Peyer's patch (tissue), 4 donors: ENCODE data around the gene SBNO1. TPM values are rescaled to one million over a fixed set of nuclear protein-coding genes. Genes with fewer than 3 reads are reported as not detected.

Experiments
- DNase-seq, 3 donors: peaks; one replicate each; pipeline ENCODE4 v3.0.0-alpha.2; 2017 to 2019
- H3K27ac ChIP-seq, 4 donors: fragments of 200-600 bp; sonication (generic); one replicate each; pipeline ENCODE4 v1.5.1; 2016 to 2019
- H3K27me3 ChIP-seq, 2 donors: fragments of 200-600 bp; sonication (generic); one replicate each; pipeline ENCODE4 v1.5.1; 2019
- H3K36me3 ChIP-seq, 3 donors: fragments of 200-600 bp; sonication (generic); one replicate each; pipeline ENCODE4 v1.5.1; 2016 to 2019
- H3K4me1 ChIP-seq, 4 donors: fragments of 200-600 bp; sonication (generic); one replicate each; pipeline ENCODE4 v1.5.1; 2016 to 2019
- H3K4me3 ChIP-seq, 4 donors: fragments of 200-600 bp; sonication (generic); 1 replicate in 3 of 4; 2 replicates in 1 of 4; pipeline ENCODE4 v1.5.1; 2016 to 2019; ENCODE audit warnings: mild to moderate bottlenecking in 1 of 4
- H3K9me3 ChIP-seq, 4 donors: fragments of 200-600 bp; sonication (generic); one replicate each; pipeline ENCODE4 v1.5.1; 2016 to 2019; ENCODE audit warnings: mild to moderate bottlenecking in 1 of 4
- CTCF ChIP-seq, 6 experiments: fragments of 450-650 bp in 4 of 6; fragments of 200-600 bp in 2 of 6; sonication (generic) in 1 of 6; IDR thresholded peaks; one replicate each; pipeline ENCODE4 v1.5.1; 2017 to 2019; ENCODE audit warnings: antibody characterized with exemption in 6 of 6, mild to moderate bottlenecking in 3 of 6, moderate library complexity in 1 of 6
- POLR2A ChIP-seq, 2 donors: fragments of 450-650 bp; IDR thresholded peaks; one replicate each; pipeline ENCODE4 v1.5.1; 2017; ENCODE audit warnings: antibody characterized with exemption in 2 of 2, mild to moderate bottlenecking in 2 of 2, moderate library complexity in 2 of 2
- total RNA-seq, 4 donors: library from RNA; depleted of rRNA; stranded (reverse); fragments of >200 nt; gene quantifications; one replicate each; pipeline ENCODE4 v1.1.0, GENCODE V29; 2016

The SBNO1 gene
- total RNA-seq, 4 donors from 2014 or later = 16.2 to 23.9 (median 18.8) TPM

- no peaks in the 10 kb centered on the region for H3K4me1 ChIP-seq
- H3K9me3 ChIP-seq = no peaks in the 10 kb centered on the region
- no peak overlapping the region for H3K4me3 ChIP-seq
- no peak overlapping the region for H3K27ac ChIP-seq
- H3K36me3 ChIP-seq = peaks cover 0 to 58% (median 0%) of the 10 kb centered on the region in 3 donors
- TF ChIP-seq POLR2A (IDR thresholded peaks at IDR 0.05) (no peak), CTCF (IDR thresholded peaks at IDR 0.05) (no peak)
- peak in 1 of 3 donors; percentile 30 for DNase-seq
- H3K27me3 ChIP-seq = no peaks in the 10 kb centered on the region
Observed at GRCh38 chr12:123293178-123293760, 71.4 kb downstream of the SBNO1 start.

DNA sequence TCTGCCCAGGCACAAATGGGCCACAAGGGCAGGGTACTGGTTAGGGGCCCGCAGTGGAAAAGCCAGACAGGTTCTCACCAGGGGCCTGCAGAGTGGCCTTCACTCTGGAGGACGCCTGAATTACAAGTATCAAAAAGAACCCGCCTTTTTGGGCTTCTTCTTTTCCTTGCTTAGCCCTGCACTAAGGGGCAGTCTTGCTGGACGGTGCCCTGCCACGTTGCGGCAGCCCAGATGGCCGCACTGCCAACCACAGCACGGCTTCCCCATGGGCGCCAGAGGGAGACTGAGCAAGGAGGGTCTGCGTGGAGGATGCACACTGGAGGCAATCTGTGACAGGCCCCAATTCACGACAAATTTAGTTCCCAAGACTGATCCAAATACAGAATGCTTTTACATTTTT, 74.7 kb downstream of the SBNO1 start:
- H3K36me3 ChIP-seq = peaks cover 0 to 27% (median 0%) of the 10 kb centered on the region in 3 donors
- no peaks in the 10 kb centered on the region for H3K27me3 ChIP-seq
- H3K4me1 ChIP-seq = no peaks in the 10 kb centered on the region
- H3K4me3 ChIP-seq = no peak overlapping the region
- no peak overlapping the region for H3K27ac ChIP-seq
- peak in 1 of 3 donors; percentile 32 for DNase-seq
- TF ChIP-seq CTCF (IDR thresholded peaks at IDR 0.05) (no peak), POLR2A (IDR thresholded peaks at IDR 0.05) (no peak)
- no peaks in the 10 kb centered on the region for H3K9me3 ChIP-seq

DNA sequence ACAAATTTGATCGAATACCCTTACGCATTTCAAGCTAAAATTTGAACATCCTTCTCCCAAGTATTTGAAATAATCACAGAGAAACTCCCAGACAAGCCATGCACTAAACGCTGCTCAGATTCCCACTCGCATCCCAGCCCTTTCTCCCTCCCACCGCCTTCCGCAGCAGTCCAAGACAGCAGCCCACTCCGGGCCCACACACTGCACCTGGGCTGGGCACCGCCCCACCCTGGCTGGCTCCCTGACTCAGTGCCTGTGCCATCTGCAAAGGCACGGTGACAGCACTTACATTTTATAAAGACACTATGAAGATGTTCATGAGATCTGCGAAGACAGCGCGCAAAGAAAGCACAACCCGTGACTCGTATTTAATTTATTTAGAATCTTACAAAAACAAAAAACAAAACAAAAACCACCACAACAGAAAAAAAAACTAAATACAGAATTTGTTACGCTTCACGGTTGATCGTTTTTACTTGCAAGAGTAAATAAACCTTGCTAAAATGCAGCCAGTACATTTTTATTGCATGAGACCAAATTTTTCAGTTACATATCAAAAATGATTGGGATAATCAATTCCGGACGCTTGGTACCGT, 75.8 kb downstream of the SBNO1 start:
- TF ChIP-seq CTCF (IDR thresholded peaks at IDR 0.05) (no peak), POLR2A (IDR thresholded peaks at IDR 0.05) (no peak)
- DNase-seq = peak in 1 of 3 donors; percentile 42
- Histone ChIP-seq H3K27ac (no peak overlapping the region), H3K36me3 (peaks cover 0 to 20% (median 0%) of the 10 kb centered on the region in 3 donors), H3K9me3 (no peaks in the 10 kb centered on the region), H3K27me3 (no peaks in the 10 kb centered on the region), H3K4me1 (no peaks in the 10 kb centered on the region), H3K4me3 (no peak overlapping the region)

- Histone ChIP-seq H3K9me3 (no peaks in the 10 kb centered on the region), H3K27me3 (no peaks in the 10 kb centered on the region), H3K4me3 (no peak overlapping the region), H3K36me3 (peaks cover 0 to 9% (median 0%) of the 10 kb centered on the region in 3 donors), H3K27ac (no peak overlapping the region), H3K4me1 (no peaks in the 10 kb centered on the region)
- peak in 1 of 3 donors; percentile 33 for DNase-seq
- TF ChIP-seq CTCF (IDR thresholded peaks at IDR 0.05) (no peak), POLR2A (IDR thresholded peaks at IDR 0.05) (no peak)
Observed at GRCh38 chr12:123286652-123287373, 77.8 kb downstream of the SBNO1 start.

GRCh38 chr12:123284669-123285068, 80.0 kb downstream of the SBNO1 start:
- no peak for TF ChIP-seq CTCF (IDR thresholded peaks at IDR 0.05)
- TF ChIP-seq POLR2A (IDR thresholded peaks at IDR 0.05) = no peak
- Histone ChIP-seq H3K4me1 (no peaks in the 10 kb centered on the region), H3K27me3 (no peaks in the 10 kb centered on the region), H3K36me3 (no peaks in the 10 kb centered on the region), H3K9me3 (no peaks in the 10 kb centered on the region), H3K27ac (no peak overlapping the region), H3K4me3 (no peak overlapping the region)
- no peak for DNase-seq
